Heart right ventricle (tissue), 16 donors: Measurements from ENCODE around the gene CEP72. TPM values are rescaled to one million over a fixed set of nuclear protein-coding genes. Genes with fewer than 3 reads are reported as not detected.
"Not testable (repeated sequence)": the region's sequence is repeated elsewhere in the genome, so short reads cannot be mapped to it uniquely, and the experiment has no call there.

Experiments used
- ATAC-seq, 8 donors: fragments of 200-7000 bp; cut with Tn5 transposase; one replicate each; pipeline ENCODE4 v1.9.1; 2020; ENCODE audit warnings: mild to moderate bottlenecking in 8 of 8, moderate library complexity in 8 of 8, moderate number of reproducible peaks in 1 of 8
- DNase-seq, 2 donors: peaks; one replicate each; pipeline ENCODE4 v3.0.0-alpha.2; 2020
- H3K27ac ChIP-seq, 10 donors: fragments of 200-600 bp; sonication (generic) in 2 of 10; one replicate each; pipeline versions ENCODE4 v1.5.0 to v1.8.0; 2020 to 2022; ENCODE audit warnings: mild to moderate bottlenecking in 3 of 10
- H3K27me3 ChIP-seq, 7 donors: fragments of 200-600 bp; one replicate each; pipeline ENCODE4 v1.8.0; 2021 to 2022; ENCODE audit warnings: mild to moderate bottlenecking in 2 of 7
- H3K36me3 ChIP-seq, 9 donors: fragments of 200-600 bp; sonication (generic) in 1 of 9; one replicate each; pipeline versions ENCODE4 v1.5.0 to v1.8.0; 2020 to 2022; ENCODE audit warnings: mild to moderate bottlenecking in 2 of 9
- H3K4me1 ChIP-seq, 9 donors: fragments of 200-600 bp; sonication (generic) in 1 of 9; one replicate each; pipeline versions ENCODE4 v1.5.0 to v1.8.0; 2020 to 2022; ENCODE audit warnings: mild to moderate bottlenecking in 4 of 9
- H3K4me3 ChIP-seq, 10 donors: fragments of 200-600 bp; sonication (generic) in 2 of 10; one replicate each; pipeline versions ENCODE4 v1.5.0 to v1.8.0; 2020 to 2022; ENCODE audit warnings: mild to moderate bottlenecking in 7 of 10, moderate library complexity in 2 of 10
- H3K9me3 ChIP-seq, 11 donors: fragments of 200-600 bp in 10 of 11; sonication (generic) in 2 of 11; one replicate each; pipeline versions ENCODE4 v1.5.0 to v1.8.0; 2013 to 2022; ENCODE audit warnings: mild to moderate bottlenecking in 2 of 11, control low read depth in 1 of 11, moderate library complexity in 1 of 11
- CTCF ChIP-seq, 9 donors: fragments of 200-600 bp; sonication (generic) in 2 of 9; IDR thresholded peaks; one replicate each; pipeline versions ENCODE4 v1.5.0 to v1.8.0; 2021 to 2022; ENCODE audit warnings: antibody characterized with exemption in 9 of 9, mild to moderate bottlenecking in 5 of 9, moderate library complexity in 1 of 9
- WGBS, 2 donors: extraction: QIAGEN DNeasy Blood & Tissue Kit; methylation state at CpG; one replicate each; pipeline ENCODE4 v1.1.7; 2013; ENCODE audit warnings: inconsistent platforms in 1 of 2; 5-methylcytosine and 5-hydroxymethylcytosine counted together
- intact Hi-C, 10 donors: fragments of 100-400 bp; cut with DNase I; formaldehyde crosslinking; loops; one replicate each; pipeline versions ENCODE4 v1.11.1 to v1.14.2; 2022
- polyA plus RNA-seq, 2 donors: library from polyadenylated mRNA; stranded (reverse); fragments of 200-250 nt; gene quantifications; one replicate each; pipeline ENCODE4 v1.2.3, GENCODE V29; 2013
- total RNA-seq, 10 donors: library from RNA; stranded (reverse); fragmentation: NEBNext Ultra II Directional in 3 of 10; extraction: Animal tissue kit (Norgen Biotek cat#: 25700) in 3 of 10; gene quantifications; one replicate each; pipeline versions ENCODE4 v1.2.1 to v1.2.4, GENCODE V29; 2021 to 2023
- donor health status: Arrhythmogenic right ventricular cardiomyopathy.
- donor health status: ischemic (EF 13 %, LVEDD 7.1; RV severe dilation, severe dysfunction).
- donor health status: healthy with polysubstance abuse.
- donor health status: DM: no; HTN: yes; CAD: no.
- donor health status: DM: no; HTN: no; CAD: no.
- donor health status: ischemic (EF 25% LVEDD 6.9; RV normal size, moderate dysfunction).
- donor health status: ischemic (EF 25% LVEDD 5.7; RV mildly dilated, moderate dysfunction).
- donor health status: healthy.
- donor health status: DM: yes; HTN: yes; CAD: no.
- donor health status: Ischemic cardiomyopathy.
- donor health status: ischemic (EF 35%, LVEDD 5.7; RV mildly dilated, moderate dysfunction).
- donor health status: nonischemic (EF 11% LVEDD 7.7; RV severe dilation, severe dysfunction).
- donor health status: DM: yes; HTN: yes; CAD: no.
- donor health status: PGD.
- donor health status: ischemic (EF 29% LVEDD 5.4; RV normal size, mild dysfunction).
- donor health status: nonischemic (EF 23%, LVEDD 6.1; RV moderate dilation, normal function).

The CEP72 gene
- total and polyA plus RNA-seq, 12 donors: 0.66 to 2.4 (median 1.4) TPM

DNA sequence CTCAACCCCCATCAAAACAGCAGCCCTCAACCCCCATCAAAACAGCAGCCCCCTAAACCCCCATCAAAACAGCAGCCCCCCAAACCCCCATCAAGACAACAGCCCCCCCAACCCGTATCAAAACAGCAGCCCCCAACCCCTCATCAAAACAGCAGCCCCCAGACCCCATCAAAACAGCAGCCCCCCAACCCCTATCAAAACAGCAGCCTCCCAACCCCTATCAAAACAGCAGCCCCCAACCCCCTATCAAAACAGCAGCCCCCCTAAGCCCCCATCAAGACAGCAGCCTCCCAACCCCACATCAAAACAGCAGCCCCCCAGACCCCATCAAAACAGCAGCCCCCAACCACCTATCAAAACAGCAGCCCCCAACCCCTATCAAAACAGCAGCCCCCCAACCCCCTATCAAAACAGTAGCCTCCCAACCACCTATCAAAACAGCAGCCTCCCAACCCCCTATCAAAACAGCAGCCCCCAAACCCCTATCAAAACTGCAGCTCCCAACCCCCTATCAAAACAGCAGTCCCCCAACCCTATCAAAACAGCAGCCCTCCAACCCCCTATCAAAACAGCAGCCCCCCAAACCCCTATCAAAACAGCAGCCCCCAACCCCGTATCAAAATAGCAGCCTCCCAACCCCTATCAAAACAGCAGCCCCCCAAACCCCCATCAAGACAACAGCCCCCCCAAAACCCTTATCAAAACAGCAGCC lies 79.8 kb downstream of the CEP72 start:
- no peak for ATAC-seq
- Histone ChIP-seq H3K27me3 (peaks cover 0 to 8% (median 0%) of the 10 kb centered on the region in 7 donors), H3K9me3 (no peaks in the 10 kb centered on the region), H3K27ac (no peak overlapping the region), H3K4me3 (peak overlapping the region; percentile 41 to 66 (median 60)), H3K36me3 (no peaks in the 10 kb centered on the region), H3K4me1 (peaks cover 0 to 6% (median 0%) of the 10 kb centered on the region in 9 donors)
- no peak for DNase-seq
- intact Hi-C loops: loop anchor here in 2 of 10 donors (2.0 to 10.0 kb wide), 2 partner anchors 67 to 93 kb away; partner anchors contain the start of gene ZDHHC11B (in 1 of the 2)
- no peak for TF ChIP-seq CTCF (IDR thresholded peaks at IDR 0.05)
- 32 to 35% methylated on average over 2 of the region's 2 CpGs for WGBS, 2 donors

DNA sequence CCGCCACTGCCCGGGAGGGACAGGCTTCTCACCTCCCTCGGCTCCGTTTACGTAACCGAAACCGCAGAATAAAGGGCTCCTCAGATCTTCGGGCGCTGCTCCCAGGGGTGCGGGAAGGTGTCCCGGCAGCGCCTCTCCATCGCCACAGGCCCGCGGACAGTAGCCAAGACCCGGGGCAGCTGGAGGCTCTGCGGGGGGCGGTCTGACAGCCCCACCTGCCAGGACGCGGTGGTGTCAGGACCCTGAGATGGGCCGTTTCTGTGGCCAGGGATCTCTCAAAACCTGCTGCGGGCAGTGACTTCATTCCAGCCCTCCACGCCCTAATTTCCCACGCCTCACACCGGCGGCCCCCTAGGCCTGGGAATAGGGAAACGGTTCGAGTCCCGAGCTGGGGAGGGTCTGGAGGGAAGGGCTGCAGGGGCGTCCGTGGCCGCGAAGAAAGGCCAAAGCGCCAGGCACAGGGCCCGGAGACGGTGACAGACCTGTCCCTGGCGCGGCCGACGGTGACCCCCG lies 80.4 kb downstream of the CEP72 start:
- 1% methylated on average over 39 to 41 of the region's 41 CpGs for WGBS, 2 donors
- DNase-seq, H3K4me1 ChIP-seq, H3K36me3 ChIP-seq, H3K27me3 ChIP-seq, H3K9me3 ChIP-seq: not testable (repeated sequence)
- peak in 1 of 8 donors; percentile 0 for ATAC-seq
- intact Hi-C loops: loop anchor here in 2 of 10 donors (2.0 to 10.0 kb wide), 2 partner anchors 66 to 92 kb away; partner anchors contain the start of gene ZDHHC11B (in 1 of the 2)
- H3K27ac ChIP-seq: peak overlapping the region in 6 of 10 donors; percentile 16 to 74 (median 48)
- peak overlapping the region; percentile 41 to 66 (median 60) for H3K4me3 ChIP-seq

DNA sequence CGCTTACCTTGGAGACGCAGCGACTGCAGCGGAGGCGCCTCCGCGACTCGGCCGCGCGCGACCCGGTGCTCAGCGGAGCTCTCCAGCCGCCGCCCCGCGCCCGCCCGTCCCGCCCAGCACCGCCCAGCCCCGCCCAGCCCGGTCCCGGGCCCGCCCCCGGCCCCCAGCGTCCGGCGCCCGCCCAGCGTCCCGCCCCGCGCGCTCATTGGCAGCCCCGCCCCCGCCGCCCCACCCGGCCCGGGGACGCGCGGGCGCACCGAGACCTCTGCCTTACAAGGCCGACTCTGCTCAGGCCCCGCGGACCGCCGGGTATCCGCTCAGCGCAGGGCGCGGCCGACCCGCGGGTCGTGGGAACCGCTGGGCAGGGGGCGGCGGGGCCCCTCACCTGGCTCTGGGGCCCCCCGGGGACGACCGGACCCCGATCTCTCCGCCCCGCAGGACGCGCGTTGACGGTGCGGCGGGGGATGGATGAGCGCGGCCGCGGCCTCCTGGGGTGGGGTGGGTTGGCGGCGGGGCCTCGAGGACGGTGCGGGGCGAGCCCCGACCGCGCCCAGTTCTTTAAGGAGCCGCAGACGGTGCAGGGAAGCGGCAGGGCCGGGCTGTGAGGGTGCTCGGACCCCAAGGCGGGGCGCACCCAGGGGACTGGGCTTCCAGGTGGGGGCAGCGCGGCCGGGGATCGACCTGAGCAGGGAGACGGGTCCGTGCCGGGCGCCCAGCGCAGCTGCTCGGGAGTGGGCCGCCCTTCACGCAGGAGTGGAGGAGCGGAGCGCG lies 81.3 kb downstream of the CEP72 start, which contains the start of gene TPPP:
Gene TPPP (minus strand): TSS at position 82 of the 771 bp plus-strand sequence. CDS start 15,292 bp downstream, outside the sequence.
- peak; percentile 81 to 93 (median 88) for ATAC-seq
- WGBS, 2 donors: 1% methylated on average over 70 to 84 of the region's 109 CpGs
- not testable (repeated sequence) for H3K4me1 ChIP-seq, H3K9me3 ChIP-seq, H3K36me3 ChIP-seq, H3K27me3 ChIP-seq
- DNase-seq: peak; percentile 88 to 91
- intact Hi-C loops: loop anchor here in 2 of 10 donors (2.0 to 10.0 kb wide), 2 partner anchors 65 to 91 kb away; partner anchors contain the start of gene ZDHHC11B (in 1 of the 2)
- H3K27ac ChIP-seq: peak within 1 kb of the TSS in 9 of 10 donors; percentile 55 to 85 (median 72)
- H3K4me3 ChIP-seq: peak within 1 kb of the TSS; percentile 41 to 66 (median 60)

DNA sequence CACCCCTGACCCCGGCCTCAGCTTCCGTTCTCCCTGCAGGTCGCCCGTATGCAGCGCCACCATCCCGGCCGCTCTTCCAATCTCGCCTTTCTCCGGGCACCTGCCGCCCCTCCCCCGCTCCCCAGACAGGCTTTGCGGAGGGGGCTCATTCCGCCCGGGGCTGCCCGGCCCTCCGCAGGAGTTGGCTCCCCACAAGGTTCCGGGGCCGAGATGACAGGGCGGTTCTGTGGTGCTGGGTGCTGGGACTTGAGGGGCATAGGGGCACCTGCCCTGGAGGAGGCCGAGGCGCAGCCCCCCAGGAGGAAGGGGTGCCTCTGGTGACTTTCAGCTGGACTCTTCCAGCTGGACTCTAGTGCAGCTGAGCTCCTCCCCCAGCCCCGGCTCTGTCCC lies 81.9 kb downstream of the CEP72 start:
- H3K27me3 ChIP-seq, H3K36me3 ChIP-seq, H3K4me1 ChIP-seq, DNase-seq: not testable (repeated sequence)
- intact Hi-C loops: loop anchor here in 1 of 10 donors (10.0 kb wide), 1 partner anchor 91 kb away; the partner anchor contains the start of gene ZDHHC11B
- peak overlapping the region in 9 of 10 donors; percentile 46 to 66 (median 60) for H3K4me3 ChIP-seq
- 7% methylated on average over 13 of the region's 22 CpGs for WGBS, 2 donors
- peak in 3 of 8 donors; percentile 1 to 3 (median 2) for ATAC-seq
- peaks cover 0 to 13% (median 9%) of the 10 kb centered on the region in 11 donors for H3K9me3 ChIP-seq
- peak overlapping the region in 3 of 10 donors; percentile 73 to 83 (median 81) for H3K27ac ChIP-seq

DNA sequence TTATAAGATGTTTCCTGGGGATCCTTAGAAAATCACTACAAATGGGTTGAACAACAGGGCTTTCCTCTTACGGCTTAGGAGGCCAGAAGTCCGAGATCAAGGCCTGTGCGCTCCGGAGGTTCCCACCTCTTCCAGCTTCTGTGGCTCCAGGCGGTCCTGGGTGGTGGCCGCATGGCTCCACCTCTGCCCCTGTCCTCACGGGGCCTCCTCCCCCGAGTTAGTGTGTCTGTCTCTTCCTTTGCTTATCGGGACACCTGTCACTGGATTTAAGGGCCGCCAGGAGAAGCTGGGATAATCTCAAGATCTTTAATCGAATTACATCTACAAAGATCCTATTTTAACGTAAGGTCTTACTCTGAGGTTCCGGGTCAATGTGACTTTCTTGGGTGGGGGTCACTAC lies 83.3 kb downstream of the CEP72 start:
- not testable (repeated sequence) for ATAC-seq, H3K27me3 ChIP-seq, H3K4me3 ChIP-seq, H3K27ac ChIP-seq, H3K4me1 ChIP-seq, DNase-seq, H3K36me3 ChIP-seq
- WGBS, 2 donors: 85 to 89% methylated on average over 6 to 8 of the region's 13 CpGs
- intact Hi-C loops: loop anchor here in 6 of 10 donors (5.0 to 10.0 kb wide), 2 partner anchors 89 to 92 kb away; partner anchors contain the start of gene ZDHHC11B (in 1 of the 6)
- H3K9me3 ChIP-seq: peaks cover 0 to 22% (median 13%) of the 10 kb centered on the region in 11 donors

DNA sequence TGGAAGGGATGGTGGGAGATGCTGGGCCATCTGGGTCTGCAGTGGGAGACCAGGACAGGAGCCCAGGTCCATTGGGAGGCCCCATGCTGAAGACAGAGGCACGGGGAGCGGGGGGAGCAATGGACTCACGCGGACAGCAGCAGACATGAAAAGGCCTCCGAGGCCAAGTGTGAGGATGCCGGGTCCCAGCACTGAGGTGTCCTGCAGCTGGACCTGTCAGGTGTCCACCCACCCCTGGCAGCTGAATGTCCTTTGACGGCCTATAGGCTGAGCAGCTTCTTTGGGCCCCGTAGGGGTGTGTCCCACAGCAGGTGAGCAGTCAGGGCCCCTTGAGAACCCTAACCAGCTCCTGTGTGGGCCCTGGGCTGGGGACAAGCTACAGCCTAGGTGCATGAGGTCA lies 84.1 kb downstream of the CEP72 start:
- 89 to 92% methylated on average over 3 to 8 of the region's 8 CpGs for WGBS, 2 donors
- H3K4me1 ChIP-seq, H3K36me3 ChIP-seq, ATAC-seq, H3K4me3 ChIP-seq, H3K27ac ChIP-seq, H3K27me3 ChIP-seq, DNase-seq: not testable (repeated sequence)
- peaks cover 0 to 26% (median 13%) of the 10 kb centered on the region in 11 donors for H3K9me3 ChIP-seq
- intact Hi-C loops: loop anchor here in 6 of 10 donors (5.0 to 10.0 kb wide), 2 partner anchors 89 to 91 kb away; partner anchors contain the start of gene ZDHHC11B (in 1 of the 6)

DNA sequence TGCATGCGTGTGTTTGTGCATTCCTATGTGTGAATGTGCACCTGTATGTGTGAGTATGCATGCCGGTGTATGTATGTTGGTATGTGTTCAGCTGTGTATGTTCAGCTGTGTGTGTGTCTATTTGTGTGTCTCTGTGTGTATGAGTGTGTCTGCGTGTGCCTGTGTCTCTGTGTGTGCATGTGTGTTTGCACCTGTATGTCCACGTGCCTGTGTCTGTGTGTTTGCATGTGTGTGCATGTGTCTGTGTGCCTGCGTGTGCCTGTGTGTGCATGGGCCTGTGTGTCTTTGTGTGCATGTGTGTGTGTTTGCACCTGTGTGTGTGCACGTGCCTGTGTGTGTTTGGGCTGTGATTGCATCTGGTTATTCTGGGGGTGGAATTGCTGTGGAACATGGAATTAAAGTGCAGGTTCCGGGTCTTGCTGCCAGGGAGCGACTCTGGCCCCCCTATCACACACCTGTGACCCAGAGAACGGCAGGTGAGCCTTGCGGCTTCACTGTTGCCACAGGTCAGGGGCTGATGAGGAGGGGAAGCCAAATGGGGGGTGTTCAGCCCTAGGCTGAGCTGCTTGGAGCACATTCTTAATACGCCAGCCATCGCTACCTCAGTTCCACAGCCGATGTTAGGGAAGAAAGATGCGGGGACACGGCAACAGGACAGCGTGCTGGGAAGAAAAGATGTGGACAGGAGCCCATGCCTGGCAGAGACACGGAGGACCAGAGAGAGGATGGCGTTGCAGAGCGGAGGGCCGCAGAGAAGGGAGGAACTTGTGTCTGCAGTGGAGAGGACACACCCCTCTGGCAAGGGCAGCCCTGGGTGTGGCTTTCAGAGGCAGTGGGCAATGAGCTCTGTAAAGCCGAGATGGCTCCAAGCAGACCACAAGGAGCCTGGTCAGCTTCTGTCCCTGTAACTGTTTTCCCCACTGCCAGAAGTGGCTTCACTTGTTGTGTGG lies 84.9 kb downstream of the CEP72 start:
- not testable (repeated sequence) for H3K27me3 ChIP-seq, H3K4me1 ChIP-seq, H3K4me3 ChIP-seq, DNase-seq, H3K36me3 ChIP-seq, H3K27ac ChIP-seq, ATAC-seq
- WGBS, 2 donors: 77 to 84% methylated on average over 15 to 20 of the region's 21 CpGs
- H3K9me3 ChIP-seq: peaks cover 0 to 26% (median 13%) of the 10 kb centered on the region in 11 donors
- intact Hi-C loops: loop anchor here in 6 of 10 donors (5.0 to 10.0 kb wide), 2 partner anchors 88 to 90 kb away; partner anchors contain the start of gene ZDHHC11B (in 1 of the 6)
